H4 (cell line): Measurements from ENCODE around the gene CD300H. TPM values are rescaled to one million over a fixed set of nuclear protein-coding genes. Genes with fewer than 3 reads are reported as not detected.
"Not testable (repeated sequence)": the region's sequence is repeated elsewhere in the genome, so short reads cannot be mapped to it uniquely, and the experiment has no call there.

Experiments used
- DNase-seq: peaks from one replicate; pipeline ENCODE4 v3.0.0-alpha.2; 2015; ENCODE audit warnings: low spot score
- total RNA-seq: library from RNA; depleted of rRNA; stranded (reverse); fragments of >200 nt; shearing (Covaris generic); gene quantifications from 2 replicates; pipeline ENCODE4 v1.2.3, GENCODE V29; 2014

The CD300H gene
- total RNA-seq, 1 experiment from 2014 or later = not detected

DNA sequence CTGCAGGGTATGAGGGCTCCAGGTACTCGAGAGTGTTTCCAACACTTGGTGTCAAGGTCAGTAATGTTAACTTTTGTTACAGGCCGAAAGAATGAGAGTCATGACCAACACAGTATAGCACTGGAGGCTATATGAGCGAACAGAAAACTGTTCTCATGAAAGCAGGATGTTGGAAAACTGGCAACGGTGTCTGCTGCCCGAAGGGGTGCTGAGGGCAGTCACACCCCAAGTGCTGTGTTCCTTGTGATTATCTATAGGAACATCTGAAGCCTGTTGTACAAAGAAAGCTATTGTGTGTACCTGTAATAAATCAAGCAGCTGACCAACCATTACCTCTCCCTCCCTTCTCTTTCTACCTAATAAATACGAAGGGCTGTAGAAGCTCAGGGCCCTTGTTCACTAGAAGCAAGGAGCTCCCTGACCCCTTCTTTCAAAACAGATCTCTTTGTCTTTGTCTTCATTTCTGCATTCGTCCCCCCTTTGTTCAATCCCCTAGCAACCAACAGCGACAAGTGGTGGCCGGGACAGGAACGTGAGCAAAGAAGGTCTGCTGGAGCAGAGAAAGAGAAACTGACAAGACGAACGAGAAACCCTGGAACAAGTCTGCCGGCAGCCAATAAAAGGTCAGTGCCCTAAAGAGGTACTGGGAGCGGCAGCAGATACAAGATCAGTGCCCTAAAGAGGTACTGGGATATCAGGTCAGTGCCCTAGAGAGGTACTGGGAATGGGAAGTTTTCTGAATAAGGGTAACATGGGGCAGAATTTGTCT, 17.2 kb upstream of the CD300H start:
- no peak for DNase-seq

- no peak for DNase-seq
These were observed 15.3 kb upstream of the CD300H start for GRCh38 chr17:74582633-74583032.

GRCh38 chr17:74579900-74580299, 12.6 kb upstream of the CD300H start:
- no peak for DNase-seq

DNA sequence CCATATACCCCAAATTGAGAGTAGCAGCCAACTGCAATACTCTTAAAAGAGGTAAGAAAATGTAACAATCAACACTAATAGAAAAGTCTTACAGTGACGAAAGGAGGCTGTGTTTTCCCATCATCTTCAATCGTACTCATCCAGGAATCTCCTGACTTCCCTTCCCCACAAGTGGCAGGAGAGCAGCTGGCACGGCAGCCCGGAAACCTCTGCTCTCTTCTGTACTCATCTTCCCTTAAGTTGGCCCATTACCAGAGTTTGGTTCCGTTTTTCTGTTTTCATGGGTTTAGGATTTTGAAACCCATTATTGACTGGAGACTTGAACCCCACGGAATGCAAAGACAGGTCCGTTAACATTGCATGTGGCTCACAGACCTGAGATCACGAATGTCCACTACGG, 11.7 kb upstream of the CD300H start:
- no peak for DNase-seq

DNA sequence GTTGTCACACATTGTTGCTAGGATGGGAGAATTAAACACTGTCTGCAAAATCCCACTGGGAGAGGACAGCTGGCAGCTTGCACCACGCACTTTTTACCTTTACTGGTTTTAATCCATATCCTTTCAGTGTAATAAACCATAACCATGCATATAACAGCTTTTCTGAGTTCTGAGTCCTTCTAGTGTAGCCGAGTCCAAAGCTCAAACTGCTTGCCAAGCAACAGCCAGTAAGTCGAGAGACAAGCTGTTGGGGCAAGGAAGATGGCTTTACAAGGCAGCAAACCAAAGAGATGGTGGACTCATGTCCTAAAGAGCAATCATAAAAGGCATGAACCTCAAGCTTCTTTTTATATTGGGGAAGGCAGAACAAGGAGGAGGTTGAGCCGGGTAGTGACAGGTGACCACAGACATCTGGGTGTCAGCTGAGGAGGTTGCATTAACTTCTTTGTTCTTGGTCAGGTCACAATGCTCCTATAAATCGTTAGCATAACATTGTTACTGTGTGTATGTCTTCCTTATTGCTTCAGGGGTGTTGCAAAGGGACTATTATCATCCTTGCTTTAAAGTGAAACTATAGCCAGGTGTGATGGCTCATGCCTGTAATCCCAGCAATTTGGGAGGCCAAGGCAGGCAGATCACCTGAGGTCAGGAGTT, 7.3 kb upstream of the CD300H start:
- no peak for DNase-seq

DNA sequence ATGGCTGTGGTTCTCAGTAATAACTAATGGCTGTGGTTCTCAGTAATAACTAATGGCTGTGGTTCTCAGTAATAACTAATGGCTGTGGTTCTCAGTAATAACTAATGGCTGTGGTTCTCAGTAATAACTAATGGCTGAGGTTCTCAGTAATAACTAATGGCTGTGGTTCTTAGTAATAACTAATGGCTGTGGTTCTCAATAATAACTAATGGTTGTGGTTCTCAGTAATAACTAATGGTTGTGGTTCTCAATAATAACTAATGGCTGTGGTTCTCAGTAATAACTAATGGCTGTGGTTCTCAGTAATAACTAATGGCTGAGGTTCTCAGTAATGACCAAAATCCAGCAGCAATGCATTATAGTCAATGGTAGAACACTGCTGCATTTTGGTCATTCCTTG, 6.3 kb upstream of the CD300H start:
- DNase-seq = not testable (repeated sequence)

DNA sequence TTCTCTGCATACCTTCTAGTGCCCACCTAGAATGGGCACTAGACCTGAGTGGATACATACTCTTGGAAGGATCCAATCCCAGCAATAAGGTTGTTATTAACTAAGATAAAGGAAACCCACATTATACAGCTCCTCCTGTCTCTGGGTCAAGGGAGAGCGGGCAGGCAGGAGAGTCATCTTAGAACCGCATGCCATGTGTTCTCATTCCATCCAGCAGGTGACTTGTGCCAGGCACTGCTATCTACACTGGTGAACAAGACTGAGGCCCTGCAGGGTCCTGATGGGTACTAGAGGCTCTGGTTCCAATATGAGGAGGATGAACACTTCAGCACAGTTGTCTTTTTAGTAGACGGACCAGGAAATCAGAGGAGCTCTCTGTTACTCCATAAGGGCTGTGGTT, 5.9 kb upstream of the CD300H start:
- no peak for DNase-seq

- DNase-seq = no peak
These were observed 4.4 kb upstream of the CD300H start for GRCh38 chr17:74571621-74572270.

DNA sequence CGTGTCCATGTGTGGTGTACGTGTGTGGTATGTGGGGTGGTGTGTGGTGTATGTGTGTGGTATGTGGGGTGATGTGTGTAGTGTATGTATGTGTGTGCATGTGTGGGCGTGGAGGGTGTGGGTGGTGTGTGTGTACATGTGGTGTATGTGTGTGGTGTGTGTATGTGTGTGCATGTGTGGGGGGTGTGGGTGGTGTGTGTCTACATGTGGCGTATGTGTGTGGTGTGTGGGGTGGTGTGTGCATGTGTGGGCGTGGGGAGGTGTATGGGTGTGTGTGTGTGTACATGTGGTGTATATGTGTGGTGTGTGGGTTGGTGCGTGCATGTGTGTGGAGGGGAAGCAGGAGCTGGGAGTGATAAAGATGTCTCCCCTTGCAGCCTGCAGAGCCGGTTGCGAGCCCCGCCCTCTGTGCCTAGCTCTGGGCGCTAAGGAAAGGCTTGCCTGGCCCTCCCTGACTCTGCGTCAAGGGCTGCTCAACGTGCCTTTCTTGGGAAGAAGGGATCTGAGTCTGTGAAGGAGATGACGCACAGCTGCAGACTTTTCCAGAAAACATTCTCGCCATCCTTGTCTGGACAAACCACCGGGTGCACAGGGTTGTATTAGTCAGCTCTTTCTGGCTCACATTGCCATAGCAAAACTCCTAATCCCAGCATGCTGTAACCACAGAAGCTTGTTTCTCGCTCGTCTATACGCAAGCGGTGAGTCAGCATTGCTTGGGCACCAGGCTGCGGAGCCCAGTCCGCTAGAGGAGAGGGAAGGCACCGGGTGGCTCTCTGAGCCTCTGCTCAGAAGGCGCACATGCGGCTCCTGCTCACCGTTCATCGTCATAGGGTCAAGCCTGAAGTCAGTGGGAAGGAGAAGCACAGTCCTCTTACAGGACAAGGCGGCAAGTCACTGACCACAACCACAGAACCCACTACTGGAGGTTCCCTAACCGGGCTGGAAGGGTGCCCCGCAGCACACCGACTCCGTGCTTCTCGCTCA, 2.0 kb upstream of the CD300H start:
- DNase-seq = peak; percentile 100

DNA sequence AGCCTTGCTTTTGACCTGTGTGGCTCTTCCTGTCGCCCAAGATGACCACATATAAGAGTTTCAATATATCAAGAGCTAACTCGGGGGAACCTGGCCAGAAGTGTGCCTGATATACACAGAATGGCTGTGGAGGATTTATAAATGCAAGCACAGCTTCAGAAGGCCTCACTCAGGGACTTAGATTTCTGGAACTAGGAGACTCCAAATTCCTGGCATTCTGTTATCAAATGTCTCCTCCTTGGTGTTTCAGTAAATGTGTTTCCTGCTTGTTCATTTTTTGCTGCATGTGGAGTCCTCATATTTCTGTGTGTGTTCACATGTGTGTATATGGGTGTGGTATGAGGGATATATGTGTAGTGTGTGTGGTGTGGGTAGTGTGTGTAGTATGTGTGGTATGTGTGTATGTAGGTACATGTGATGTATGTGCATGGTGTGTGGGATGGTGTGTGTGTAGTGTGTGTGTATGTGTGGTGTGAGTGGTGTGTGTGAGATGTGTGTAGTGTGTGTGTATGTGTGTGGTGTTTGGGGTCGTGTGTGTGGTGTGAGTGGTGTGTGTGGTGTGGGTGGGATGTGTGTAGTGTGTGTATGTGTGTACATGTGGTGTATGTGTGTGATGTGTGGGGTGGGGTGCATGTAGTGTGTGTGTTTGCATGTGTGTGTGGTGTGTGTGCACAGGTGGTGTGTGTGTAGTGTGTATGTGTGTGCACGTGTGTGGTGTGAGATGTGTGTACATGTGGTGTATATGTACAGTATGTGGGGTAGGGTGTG, 981 bp upstream of the CD300H start:
- no peak for DNase-seq

GRCh38 chr17:74566132-74566753, 1.1 kb downstream of the CD300H start:
- peak; percentile 66 for DNase-seq

- no peak for DNase-seq
These were observed 2.2 kb downstream of the CD300H start for GRCh38 chr17:74565126-74565525.

DNA sequence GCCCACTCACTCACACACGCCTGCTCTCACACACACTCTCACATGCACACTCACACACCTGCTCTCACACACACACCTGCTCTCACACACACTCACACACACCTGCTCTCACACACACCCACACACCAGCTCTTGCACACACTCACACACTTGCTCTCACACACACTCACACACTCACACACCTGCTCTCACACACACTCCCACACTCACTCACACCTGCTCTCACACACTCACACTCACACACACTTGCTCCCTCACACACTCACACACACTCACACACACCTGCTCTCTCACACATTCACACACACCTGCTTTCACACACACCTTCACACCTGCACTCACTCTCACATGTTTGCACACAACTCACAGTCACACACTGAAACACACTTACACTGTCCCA, 4.0 kb downstream of the CD300H start:
- DNase-seq = no peak

- DNase-seq = no peak
These were observed 5.7 kb downstream of the CD300H start for GRCh38 chr17:74561586-74561985.

GRCh38 chr17:74558882-74559519, 8.3 kb downstream of the CD300H start:
- no peak for DNase-seq

- DNase-seq = not testable (repeated sequence)
These were observed 8.9 kb downstream of the CD300H start for GRCh38 chr17:74558402-74558801.

GRCh38 chr17:74555427-74555940, 11.8 kb downstream of the CD300H start:
- no peak for DNase-seq

GRCh38 chr17:74554909-74555308, 12.4 kb downstream of the CD300H start:
- DNase-seq = no peak

DNA sequence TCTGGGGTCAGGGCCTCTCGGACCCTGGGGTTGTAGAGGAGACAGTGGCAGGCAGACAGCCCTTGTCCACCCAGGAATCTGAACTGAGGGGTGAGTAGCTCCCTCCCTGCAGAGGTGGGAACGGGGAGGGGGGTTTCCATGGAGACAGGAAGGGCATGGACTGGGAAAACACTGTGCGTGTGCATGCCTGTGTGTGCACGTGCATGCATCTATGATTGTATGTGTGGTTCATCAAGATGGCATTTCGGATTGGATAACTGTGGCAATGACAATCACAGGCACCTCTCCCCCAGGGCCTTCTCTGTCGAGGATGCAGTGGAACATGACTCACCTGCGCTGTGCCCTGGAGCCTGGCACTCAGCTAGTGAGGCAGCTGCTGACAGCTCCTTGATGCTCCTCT, 15.3 kb downstream of the CD300H start:
- DNase-seq = peak; percentile 29

DNA sequence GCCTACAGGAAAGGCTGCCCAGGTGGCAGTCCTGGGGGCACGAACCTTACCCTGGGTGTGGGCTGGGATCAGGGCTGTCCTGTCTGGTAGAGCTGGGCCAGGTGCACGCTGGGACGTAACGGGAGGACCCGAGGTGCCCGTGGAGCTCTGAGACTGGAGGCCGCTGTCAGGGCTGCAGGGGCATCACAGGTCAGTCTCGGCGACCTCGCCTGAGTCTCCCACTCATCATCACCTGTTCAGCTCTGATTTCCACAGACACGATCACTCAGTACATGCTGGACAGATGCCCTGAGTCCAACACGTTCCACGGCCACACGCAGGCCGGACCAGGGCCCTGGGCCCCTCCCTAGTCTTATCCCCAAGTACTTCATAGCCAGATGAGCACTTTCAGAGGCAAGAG, 16.7 kb downstream of the CD300H start:
- DNase-seq = no peak
